Fibroblast of pulmonary artery (primary cell): ENCODE data around the gene KRIT1.
"Not testable (repeated sequence)": the region's sequence is repeated elsewhere in the genome, so short reads cannot be mapped to it uniquely, and the experiment has no call there.

Experiments used
- DNase-seq: peaks from one replicate; pipeline ENCODE4 v3.0.0-alpha.2; 2010; ENCODE audit warnings: low read depth
- H3K4me3 ChIP-seq: replicated peaks from 2 replicates; pipeline ENCODE4 v1.5.1; 2011; ENCODE audit warnings: low read depth, mild to moderate bottlenecking, control low read depth, low read length, moderate library complexity
- TF ChIP-seq, protein P1 (sequence below): IDR thresholded peaks from 2 replicates; pipeline ENCODE4 v1.5.1; 2011; ENCODE audit warnings: mild to moderate bottlenecking, control low read depth, low read length, inconsistent platforms; ENCODE audit errors: missing control alignments

The KRIT1 gene

GRCh38 chr7:92178928-92179924 lies 66.5 kb downstream of the KRIT1 start, which contains the start of gene LRRD1:
Gene LRRD1 (minus strand): TSS chr7:92179142. CDS start chr7:92165202, 13,940 bp downstream.
- peak; percentile 84 for DNase-seq
- TF ChIP-seq, protein P1, sequence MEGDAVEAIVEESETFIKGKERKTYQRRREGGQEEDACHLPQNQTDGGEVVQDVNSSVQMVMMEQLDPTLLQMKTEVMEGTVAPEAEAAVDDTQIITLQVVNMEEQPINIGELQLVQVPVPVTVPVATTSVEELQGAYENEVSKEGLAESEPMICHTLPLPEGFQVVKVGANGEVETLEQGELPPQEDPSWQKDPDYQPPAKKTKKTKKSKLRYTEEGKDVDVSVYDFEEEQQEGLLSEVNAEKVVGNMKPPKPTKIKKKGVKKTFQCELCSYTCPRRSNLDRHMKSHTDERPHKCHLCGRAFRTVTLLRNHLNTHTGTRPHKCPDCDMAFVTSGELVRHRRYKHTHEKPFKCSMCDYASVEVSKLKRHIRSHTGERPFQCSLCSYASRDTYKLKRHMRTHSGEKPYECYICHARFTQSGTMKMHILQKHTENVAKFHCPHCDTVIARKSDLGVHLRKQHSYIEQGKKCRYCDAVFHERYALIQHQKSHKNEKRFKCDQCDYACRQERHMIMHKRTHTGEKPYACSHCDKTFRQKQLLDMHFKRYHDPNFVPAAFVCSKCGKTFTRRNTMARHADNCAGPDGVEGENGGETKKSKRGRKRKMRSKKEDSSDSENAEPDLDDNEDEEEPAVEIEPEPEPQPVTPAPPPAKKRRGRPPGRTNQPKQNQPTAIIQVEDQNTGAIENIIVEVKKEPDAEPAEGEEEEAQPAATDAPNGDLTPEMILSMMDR: peak; percentile 82

GRCh38 chr7:92177362-92177761 lies 68.4 kb downstream of the KRIT1 start:
- TF ChIP-seq, protein P1: no peak
- DNase-seq: peak; percentile 36
- no peak overlapping the region for H3K4me3 ChIP-seq

More at GRCh38 chr7:92178928-92179924, 66.5 kb downstream of the KRIT1 start, which contains the start of gene LRRD1:
- peak within 1 kb of the TSS; percentile 52 for H3K4me3 ChIP-seq

DNA sequence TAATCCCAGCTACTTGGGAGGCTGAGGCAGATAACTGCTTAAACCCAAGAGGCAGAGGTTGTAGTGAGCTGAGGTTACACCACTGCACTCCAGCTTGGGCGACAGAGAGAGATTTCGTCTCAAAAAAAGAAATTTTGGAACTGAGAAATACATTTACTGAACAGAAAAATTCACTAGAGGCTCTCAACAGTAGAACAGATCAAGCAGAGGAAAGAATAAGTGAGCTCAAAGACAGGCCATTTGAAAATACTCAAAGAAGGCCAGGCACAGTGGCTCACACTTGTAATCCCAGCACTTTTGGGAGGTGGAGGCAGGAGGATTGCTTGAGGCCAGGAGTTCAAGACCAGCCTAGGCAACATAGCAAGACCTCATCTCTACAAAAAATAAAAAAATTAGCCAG lies 76.2 kb downstream of the KRIT1 start:
- not testable (repeated sequence) for H3K4me3 ChIP-seq

GRCh38 chr7:92161271-92161670 lies 84.4 kb downstream of the KRIT1 start:
- no peak overlapping the region for H3K4me3 ChIP-seq
- TF ChIP-seq, protein P1: no peak
- DNase-seq: peak; percentile 2

More for the DNA sequence above, 76.2 kb downstream of the KRIT1 start:
- DNase-seq: not testable (repeated sequence)

GRCh38 chr7:92158660-92159575 lies 86.8 kb downstream of the KRIT1 start:
- TF ChIP-seq, protein P1: no peak
- DNase-seq: peak; percentile 84
- H3K4me3 ChIP-seq: no peak overlapping the region

- no peak overlapping the region for H3K4me3 ChIP-seq
- DNase-seq: no peak
- TF ChIP-seq, protein P1: no peak
Measured at GRCh38 chr7:92156990-92157389, 88.7 kb downstream of the KRIT1 start.

- TF ChIP-seq, protein P1: no peak
- H3K4me3 ChIP-seq: no peak overlapping the region
- DNase-seq: no peak
Measured at GRCh38 chr7:92155108-92155739, 90.5 kb downstream of the KRIT1 start.
